GF-D8 (cell line): Measurements from ENCODE around the gene BTAF1.
"Not testable (repeated sequence)": the region's sequence is repeated elsewhere in the genome, so short reads cannot be mapped to it uniquely, and the experiment has no call there.

Experiments used
- DNase-seq: peaks from one replicate; lab custom pipeline; 2025; lab: John Stamatoyannopoulos, UW

Gene BTAF1

DNA sequence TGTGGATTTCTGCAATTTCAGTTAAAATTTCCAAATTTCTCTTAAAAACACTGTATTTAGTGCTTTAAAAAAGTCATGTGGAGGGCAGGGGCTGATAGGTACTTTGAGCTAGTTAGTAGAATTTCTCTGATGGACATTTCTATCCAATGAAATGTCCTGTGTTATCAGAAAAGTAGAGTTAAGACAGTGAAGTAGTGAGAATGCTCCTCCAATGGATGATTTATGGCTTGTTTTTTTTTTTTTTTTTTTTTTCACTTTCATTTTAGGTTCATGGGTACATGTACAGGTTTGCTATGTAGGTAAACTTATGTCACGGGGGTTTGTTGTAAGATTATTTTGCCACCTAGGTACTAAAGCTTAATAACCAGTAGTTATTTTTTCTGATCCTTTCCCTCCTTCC is 55.0 kb downstream of the BTAF1 start:
- no peak for DNase-seq

GRCh38 chr10:91980319-91980718 is 56.7 kb downstream of the BTAF1 start:
- no peak for DNase-seq

DNA sequence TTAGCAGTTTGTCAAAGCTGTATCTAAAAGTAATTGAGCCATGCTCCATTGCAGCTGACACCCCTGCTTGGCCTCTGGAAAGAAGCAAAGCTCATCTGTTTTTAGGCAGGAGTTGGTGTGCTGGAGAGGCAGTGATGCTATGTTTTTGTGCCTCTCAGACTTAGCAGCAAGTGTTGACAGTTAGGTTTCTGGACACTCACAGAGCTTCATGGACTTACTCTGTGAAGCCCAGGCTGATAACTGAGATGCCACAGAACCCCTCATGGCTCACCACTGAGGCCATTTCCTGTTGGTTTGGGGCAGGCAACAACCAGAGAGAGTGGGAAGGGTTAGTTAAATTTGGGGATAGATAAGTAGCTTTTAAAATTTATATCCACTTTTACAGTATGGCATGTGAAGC is 59.8 kb downstream of the BTAF1 start:
- DNase-seq, result no peak

GRCh38 chr10:91987397-91988037 is 63.9 kb downstream of the BTAF1 start:
- no peak for DNase-seq

GRCh38 chr10:91992031-91992430 is 68.5 kb downstream of the BTAF1 start:
- no peak for DNase-seq

GRCh38 chr10:91996266-91996665 is 72.7 kb downstream of the BTAF1 start:
- DNase-seq, result no peak

DNA sequence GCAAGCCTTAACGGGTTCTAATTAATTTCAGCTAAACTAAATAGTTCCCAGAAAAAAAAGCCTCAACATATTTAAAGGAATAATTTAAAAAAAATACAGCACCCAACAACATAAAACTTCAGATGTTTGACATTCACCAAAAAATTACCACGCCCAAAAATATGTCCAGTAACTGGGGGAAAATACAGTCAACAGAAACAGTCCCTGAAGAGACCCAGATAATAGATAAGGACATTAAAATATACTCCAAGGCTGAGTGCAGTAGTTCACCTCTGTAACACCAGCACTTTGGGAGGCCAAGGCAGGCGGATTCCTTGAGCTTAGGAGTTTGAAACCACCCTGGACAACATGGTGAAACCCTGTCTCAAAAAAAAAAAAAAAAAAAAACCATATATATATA is 78.0 kb downstream of the BTAF1 start:
- DNase-seq, result no peak

- DNase-seq, result no peak
These were observed 78.4 kb downstream of the BTAF1 start for GRCh38 chr10:92001995-92002394.

- no peak for DNase-seq
These were observed 79.7 kb downstream of the BTAF1 start for GRCh38 chr10:92003258-92003657.

DNA sequence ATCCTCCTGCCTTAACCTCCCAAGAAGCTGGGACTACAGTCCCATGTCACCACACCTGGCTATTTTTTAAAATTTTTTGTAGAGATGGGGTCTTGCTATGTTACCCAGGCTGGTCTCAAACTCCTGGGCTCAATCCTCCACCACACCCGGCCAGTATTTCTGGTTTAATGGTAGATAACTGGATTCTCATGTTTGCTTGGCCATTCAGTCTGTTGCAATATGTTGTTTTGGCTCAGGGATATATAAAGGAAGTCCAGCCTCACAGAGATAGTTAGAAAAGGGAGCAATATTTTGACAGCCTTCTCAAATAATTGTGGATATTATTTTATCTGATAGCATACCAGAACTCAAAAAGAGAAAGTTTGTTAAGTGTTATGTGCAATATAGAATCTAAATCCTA is 82.4 kb downstream of the BTAF1 start:
- no peak for DNase-seq

DNA sequence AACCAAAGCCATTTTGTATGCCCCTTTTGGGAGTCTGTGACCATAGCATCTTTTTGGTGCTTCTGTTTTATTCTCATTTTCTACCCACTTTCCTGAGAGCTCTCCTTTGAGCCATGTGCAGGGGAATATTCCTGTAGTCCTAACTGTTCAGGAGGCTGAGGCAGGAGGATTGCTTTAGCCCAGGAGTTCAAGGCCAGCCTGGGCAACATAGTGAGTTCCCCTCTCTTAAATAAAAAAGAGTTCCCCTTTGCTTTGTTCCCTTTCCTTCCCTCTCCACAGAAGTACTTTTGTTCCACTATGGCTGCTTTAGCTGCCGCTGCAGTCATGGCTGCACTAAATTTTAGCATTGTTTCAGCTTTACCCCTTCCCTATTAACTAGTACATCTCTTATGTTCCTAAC is 85.9 kb downstream of the BTAF1 start:
- DNase-seq, result no peak

- DNase-seq, result no peak
These were observed 86.6 kb downstream of the BTAF1 start for GRCh38 chr10:92010047-92010735.

DNA sequence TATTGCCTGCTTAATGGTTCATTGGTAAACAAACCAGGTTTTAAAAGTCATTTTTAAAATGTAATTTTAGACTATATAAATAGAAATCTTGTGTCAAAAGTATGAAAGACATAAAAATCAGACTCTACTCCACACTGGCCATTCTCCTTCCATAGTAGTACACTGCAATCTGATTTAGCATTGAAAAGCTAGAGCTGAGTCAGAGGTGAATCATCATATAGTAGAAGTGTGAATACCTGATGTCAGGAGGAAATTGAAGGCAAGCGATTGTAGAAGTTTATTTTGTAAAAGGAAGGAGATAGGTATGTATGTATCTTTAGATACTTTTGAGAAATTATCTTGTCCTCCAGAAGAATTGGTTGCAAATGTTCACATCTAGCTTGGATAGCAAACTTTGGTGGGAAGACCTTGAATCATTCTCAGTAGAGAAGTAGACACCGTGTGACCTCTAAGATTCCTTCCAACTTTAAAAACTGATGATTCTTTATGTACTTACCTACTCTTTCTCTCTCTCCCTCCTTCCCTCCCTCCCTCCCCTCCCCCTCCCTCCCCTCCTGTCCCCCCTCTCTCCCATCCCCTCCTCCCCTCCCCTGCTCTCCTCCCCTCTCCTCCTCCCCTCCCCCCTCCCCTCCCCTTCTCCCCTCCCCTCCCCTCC is 88.1 kb downstream of the BTAF1 start:
- DNase-seq, result no peak

DNA sequence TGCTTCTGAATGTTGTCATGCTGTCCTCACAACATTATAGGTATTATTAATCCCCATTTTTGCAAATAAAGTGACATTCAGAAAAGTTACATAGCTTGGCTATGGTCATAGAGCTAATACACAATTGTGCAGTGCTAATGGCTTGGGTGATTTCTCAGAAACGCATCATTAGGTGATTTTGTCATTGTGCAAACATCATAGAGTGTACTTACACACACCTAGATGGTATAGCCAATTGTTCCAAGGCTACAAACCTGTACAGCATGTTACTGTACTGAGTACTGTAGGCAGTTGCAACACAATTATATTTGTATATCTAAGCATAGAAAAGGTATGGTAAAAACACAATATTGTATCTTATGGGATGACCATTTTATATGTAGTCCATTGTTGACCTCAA is 91.0 kb downstream of the BTAF1 start:
- DNase-seq, result no peak

- DNase-seq, result no peak
These were observed 101.1 kb downstream of the BTAF1 start for GRCh38 chr10:92024700-92025099.

GRCh38 chr10:92025340-92025739 is 101.8 kb downstream of the BTAF1 start:
- not testable (repeated sequence) for DNase-seq

DNA sequence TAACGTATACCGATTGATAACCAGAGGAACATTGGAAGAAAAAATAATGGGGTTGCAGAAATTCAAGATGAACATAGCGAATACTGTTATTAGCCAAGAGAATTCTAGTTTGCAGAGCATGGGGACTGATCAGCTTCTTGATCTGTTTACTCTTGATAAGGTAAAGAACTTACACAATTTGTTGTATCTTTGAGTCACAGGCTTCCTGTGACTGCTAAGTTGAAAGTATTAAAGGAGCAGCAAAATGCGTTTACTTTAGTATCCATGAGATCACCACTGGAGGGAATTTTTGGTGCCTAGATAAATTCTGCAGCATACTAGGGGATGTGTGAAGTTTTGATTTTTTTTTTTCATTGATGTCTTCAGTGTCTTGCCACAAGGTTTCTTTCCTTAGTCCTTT is 103.6 kb downstream of the BTAF1 start:
- DNase-seq, result no peak

DNA sequence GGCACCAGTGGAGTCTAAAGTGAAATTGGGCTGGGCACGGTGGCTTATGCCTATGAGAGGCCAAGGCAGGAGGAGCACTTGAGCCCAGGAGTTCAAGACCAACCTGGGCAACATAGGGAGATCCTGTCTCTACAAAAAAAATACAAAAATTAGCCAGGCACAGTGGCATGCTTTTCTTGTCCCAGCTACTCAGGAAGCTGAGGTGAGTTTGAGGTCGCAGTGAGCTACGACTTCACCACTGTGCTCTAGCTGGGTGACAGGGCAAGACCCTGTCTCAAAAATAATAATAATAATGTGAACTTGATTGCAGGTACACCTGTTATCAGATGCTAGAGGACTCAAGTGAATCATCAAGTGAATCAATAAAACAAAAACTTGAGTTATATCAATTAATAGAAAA is 108.0 kb downstream of the BTAF1 start:
- no peak for DNase-seq

DNA sequence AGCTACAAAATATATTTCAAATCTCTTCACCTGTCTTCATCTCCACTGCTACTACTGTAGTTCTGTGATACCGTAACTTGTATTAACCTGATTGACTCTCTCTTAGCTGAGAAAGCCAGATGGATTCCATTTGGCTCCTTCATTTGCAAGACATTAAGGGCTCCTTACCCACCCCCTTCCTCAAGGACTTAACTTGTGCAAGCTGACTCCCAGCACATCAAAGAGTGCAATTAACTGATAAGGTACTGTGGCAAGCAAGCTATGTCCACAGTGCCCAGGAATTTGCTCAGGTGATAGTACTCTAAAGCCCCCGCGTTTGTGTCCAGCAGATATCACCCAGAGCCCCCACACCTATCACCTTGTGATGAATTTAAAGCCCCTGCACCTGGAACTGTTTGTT is 109.5 kb downstream of the BTAF1 start:
- DNase-seq, result not testable (repeated sequence)

DNA sequence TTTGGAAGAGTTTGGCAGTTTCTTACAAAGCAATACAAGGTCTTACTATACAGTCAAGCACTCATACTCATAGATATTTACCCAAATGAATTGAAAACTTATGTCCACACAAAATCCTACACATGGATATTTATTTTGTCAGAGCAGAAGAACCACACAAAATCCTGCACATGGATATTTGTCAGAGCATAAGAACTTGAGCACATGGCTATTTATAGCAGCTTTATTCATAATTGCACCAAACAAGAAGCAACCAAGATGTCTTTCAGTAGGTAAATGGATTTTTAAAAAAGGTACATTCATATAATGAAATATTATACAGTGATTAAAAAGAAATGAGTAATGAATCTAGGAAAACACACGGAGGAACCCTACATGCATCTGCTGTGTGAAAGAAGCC is 115.4 kb downstream of the BTAF1 start:
- DNase-seq, result no peak

DNA sequence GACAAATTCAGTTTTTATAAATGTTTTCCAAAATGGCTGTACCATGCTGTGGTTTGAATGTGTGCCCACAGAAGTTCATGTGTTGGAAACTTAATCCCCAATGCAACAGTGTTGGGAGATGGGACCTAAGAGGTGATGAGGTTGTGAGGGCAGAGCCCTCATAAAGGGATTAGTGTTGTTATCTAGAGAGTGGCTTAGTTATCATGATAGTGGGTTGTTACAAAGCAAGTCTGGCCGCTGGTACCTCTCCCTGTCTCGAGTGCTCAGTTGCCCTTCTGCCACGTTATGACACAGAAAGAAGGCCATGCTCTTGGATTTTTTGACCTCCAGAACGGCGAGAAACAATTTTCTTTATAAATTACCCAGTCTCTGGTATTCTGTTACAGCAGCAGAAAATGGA is 119.0 kb downstream of the BTAF1 start:
- DNase-seq, result no peak

GRCh38 chr10:92045641-92046106 is 122.1 kb downstream of the BTAF1 start:
- no peak for DNase-seq

- no peak for DNase-seq
These were observed 123.6 kb downstream of the BTAF1 start for GRCh38 chr10:92047215-92047614.
